Activated naive CD8-positive, alpha-beta T cell (primary cell): ENCODE data around the gene AKAP13.
"Not testable (repeated sequence)": the region's sequence is repeated elsewhere in the genome, so short reads cannot be mapped to it uniquely, and the experiment has no call there.

ENCODE experiments used
- H3K27ac Mint-ChIP-seq: one replicate; pipeline ENCODE4 v1.8.0; 2021; ENCODE audit warnings: mixed read lengths
- H3K27me3 Mint-ChIP-seq: one replicate; pipeline ENCODE4 v1.8.0; 2021; ENCODE audit warnings: mixed read lengths
- H3K36me3 Mint-ChIP-seq: one replicate; pipeline ENCODE4 v1.8.0; 2021; ENCODE audit warnings: mixed read lengths
- H3K4me1 Mint-ChIP-seq: one replicate; pipeline ENCODE4 v1.8.0; 2021; ENCODE audit warnings: low read depth, mixed read lengths
- H3K4me3 Mint-ChIP-seq: one replicate; pipeline ENCODE4 v1.8.0; 2021; ENCODE audit warnings: mild to moderate bottlenecking, mixed read lengths
- H3K9me3 Mint-ChIP-seq: one replicate; pipeline ENCODE4 v1.8.0; 2021; ENCODE audit warnings: low read depth, mixed read lengths

The AKAP13 gene

GRCh38 chr15:85344241-85344640 is 36.2 kb upstream of the AKAP13 start:
- H3K36me3 Mint-ChIP-seq, H3K9me3 Mint-ChIP-seq, H3K4me3 Mint-ChIP-seq, H3K27me3 Mint-ChIP-seq, H3K27ac Mint-ChIP-seq: not testable (repeated sequence)
- H3K4me1 Mint-ChIP-seq: peaks cover 14% of the 10 kb centered on the region

DNA sequence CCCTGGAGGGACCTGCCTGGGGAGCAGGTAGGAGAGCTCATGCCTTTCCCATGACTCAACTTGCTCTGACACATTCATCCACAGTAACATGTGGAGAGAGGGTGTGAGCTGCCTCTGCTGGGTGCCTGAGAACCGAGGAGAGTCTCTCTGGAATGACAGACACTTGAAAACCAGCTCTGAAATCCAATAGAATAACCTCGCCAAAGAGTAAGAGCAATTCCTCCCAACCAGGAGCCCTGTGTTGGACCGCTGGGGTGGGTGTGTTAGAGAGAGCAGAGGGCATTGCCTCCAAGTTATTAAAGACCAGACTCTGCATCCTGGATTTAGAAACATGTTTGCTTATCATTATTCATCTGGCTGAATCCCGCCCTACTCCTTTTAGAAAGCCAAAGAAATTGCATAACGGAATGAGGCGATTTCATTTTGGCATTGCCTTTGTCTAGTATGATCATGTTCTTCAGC is 35.7 kb upstream of the AKAP13 start:
- not testable (repeated sequence) for H3K4me3 Mint-ChIP-seq, H3K27me3 Mint-ChIP-seq, H3K36me3 Mint-ChIP-seq, H3K9me3 Mint-ChIP-seq, H3K27ac Mint-ChIP-seq
- H3K4me1 Mint-ChIP-seq: peaks cover 14% of the 10 kb centered on the region

GRCh38 chr15:85345196-85345918 is 35.0 kb upstream of the AKAP13 start:
- not testable (repeated sequence) for H3K27me3 Mint-ChIP-seq, H3K36me3 Mint-ChIP-seq, H3K9me3 Mint-ChIP-seq, H3K27ac Mint-ChIP-seq, H3K4me3 Mint-ChIP-seq
- H3K4me1 Mint-ChIP-seq: peaks cover 14% of the 10 kb centered on the region

- not testable (repeated sequence) for H3K27ac Mint-ChIP-seq, H3K27me3 Mint-ChIP-seq, H3K4me3 Mint-ChIP-seq, H3K36me3 Mint-ChIP-seq, H3K9me3 Mint-ChIP-seq
- H3K4me1 Mint-ChIP-seq: peaks cover 14% of the 10 kb centered on the region
Observed at GRCh38 chr15:85346462-85347084, 33.8 kb upstream of the AKAP13 start.

DNA sequence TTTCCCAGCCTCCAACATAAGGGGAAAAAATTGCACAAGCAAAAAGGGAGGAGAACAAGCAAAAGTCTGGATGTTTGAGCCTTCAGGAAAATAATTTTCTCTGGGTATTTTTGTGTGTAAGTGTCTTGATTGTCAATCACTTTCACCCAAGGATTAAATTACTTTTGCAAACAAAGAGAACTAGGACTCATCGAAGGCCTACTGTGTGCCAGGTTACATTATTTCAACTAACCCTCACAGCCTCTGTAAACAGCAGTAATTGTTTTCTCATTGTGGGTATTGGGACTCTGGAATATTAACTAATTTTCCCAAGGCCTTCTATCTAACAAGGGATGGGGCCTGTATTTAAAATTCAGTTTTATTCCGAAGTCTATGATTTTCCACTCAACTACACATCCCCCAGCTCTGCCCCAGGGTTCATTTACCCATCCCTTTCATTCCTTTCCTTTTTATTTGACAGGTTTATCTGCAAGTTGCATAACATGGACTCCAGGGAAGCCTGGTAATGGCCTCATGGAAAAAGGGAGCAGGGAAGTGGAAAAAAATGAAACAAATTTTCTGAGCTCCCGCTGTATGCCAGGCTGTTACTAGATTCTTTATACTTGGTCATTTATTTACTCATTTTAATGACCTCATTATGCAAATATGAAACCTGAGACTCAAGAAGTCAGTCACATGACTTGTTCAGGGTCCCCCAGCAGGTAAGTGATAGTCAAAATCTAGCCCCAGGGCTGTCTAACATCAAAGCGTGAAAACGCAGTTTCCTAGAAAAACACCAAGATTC is 32.9 kb upstream of the AKAP13 start:
- H3K36me3 Mint-ChIP-seq, H3K4me3 Mint-ChIP-seq, H3K27me3 Mint-ChIP-seq, H3K9me3 Mint-ChIP-seq, H3K27ac Mint-ChIP-seq: not testable (repeated sequence)
- H3K4me1 Mint-ChIP-seq: peaks cover 14% of the 10 kb centered on the region

GRCh38 chr15:85348048-85348766 is 32.2 kb upstream of the AKAP13 start:
- H3K36me3 Mint-ChIP-seq, H3K9me3 Mint-ChIP-seq, H3K4me3 Mint-ChIP-seq, H3K27me3 Mint-ChIP-seq, H3K27ac Mint-ChIP-seq: not testable (repeated sequence)
- H3K4me1 Mint-ChIP-seq: peaks cover 14% of the 10 kb centered on the region

GRCh38 chr15:85349062-85349461 is 31.3 kb upstream of the AKAP13 start:
- peaks cover 14% of the 10 kb centered on the region for H3K4me1 Mint-ChIP-seq
- H3K27ac Mint-ChIP-seq, H3K27me3 Mint-ChIP-seq, H3K4me3 Mint-ChIP-seq, H3K36me3 Mint-ChIP-seq, H3K9me3 Mint-ChIP-seq: not testable (repeated sequence)

GRCh38 chr15:85350395-85350794 is 30.0 kb upstream of the AKAP13 start:
- Mint-ChIP-seq H3K9me3 (no peaks in the 10 kb centered on the region), H3K27ac (no peak overlapping the region), H3K27me3 (no peaks in the 10 kb centered on the region), H3K4me1 (peaks cover 14% of the 10 kb centered on the region), H3K4me3 (no peak overlapping the region), H3K36me3 (no peaks in the 10 kb centered on the region)

DNA sequence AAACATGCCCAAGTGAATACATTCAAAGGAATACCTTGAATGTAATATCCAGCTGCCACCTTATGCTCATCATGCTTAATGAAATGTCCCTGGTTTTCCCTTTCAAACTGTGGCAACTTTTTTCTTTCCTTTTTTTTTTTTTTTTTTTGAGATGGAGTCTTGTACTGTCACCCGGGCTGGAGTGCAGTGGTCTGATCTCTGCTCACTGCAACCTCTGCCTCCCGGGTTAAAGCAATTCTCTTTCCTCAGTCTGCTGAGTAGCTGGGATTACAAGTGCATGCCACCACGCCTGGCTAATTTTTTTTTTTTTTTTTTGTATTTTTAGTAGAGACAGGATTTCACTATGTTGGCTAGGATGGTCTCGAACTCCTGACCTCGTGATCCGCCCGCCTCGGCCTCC is 28.9 kb upstream of the AKAP13 start:
- not testable (repeated sequence) for H3K36me3 Mint-ChIP-seq, H3K4me3 Mint-ChIP-seq, H3K27me3 Mint-ChIP-seq

DNA sequence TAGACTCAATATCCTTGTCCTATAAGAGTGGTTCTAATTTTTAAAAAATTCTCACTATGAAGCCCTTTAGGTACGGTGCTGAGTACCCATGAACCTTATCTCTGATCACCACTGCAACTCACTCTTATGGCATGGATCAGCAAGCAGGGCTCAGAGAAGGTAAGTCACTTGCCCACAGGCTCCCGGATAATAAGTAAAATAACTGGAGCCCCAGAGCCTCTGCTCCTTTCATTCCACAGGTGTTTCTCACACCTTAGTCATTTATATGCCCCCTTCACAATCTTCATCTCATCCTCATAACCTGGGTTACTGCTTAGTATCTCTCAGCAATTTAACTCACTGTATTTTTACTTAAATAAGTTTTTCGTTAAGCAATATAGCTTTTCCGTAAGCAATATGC is 28.4 kb upstream of the AKAP13 start:
- no peaks in the 10 kb centered on the region for H3K27me3 Mint-ChIP-seq
- no peaks in the 10 kb centered on the region for H3K36me3 Mint-ChIP-seq
- no peak overlapping the region for H3K4me3 Mint-ChIP-seq
- no peak overlapping the region for H3K27ac Mint-ChIP-seq
- H3K4me1 Mint-ChIP-seq: peaks cover 13% of the 10 kb centered on the region
- no peaks in the 10 kb centered on the region for H3K9me3 Mint-ChIP-seq

More for the DNA sequence above, 28.9 kb upstream of the AKAP13 start:
- peaks cover 13% of the 10 kb centered on the region for H3K4me1 Mint-ChIP-seq
- H3K27ac Mint-ChIP-seq, H3K9me3 Mint-ChIP-seq: not testable (repeated sequence)

DNA sequence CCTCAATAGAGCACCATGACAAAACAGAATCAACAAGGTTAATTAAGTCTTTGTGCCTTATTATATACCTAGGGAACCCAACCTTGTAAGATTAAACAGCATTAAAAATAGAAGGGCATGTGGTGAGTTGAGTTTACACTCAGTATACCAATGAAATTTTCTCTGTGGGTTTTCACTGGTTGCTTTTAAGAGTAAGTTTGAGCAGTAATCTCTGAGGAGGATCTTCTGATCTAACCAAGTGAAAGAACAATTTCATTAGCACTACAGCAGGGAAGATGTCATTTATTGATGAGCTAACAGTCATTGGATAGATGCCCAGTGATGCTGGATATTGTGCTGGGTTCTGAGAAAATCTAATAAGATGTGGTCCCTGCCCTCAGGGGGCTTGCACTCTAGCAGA is 26.9 kb upstream of the AKAP13 start:
- Mint-ChIP-seq H3K27ac (no peak overlapping the region), H3K4me3 (no peak overlapping the region), H3K4me1 (peaks cover 16% of the 10 kb centered on the region), H3K27me3 (no peaks in the 10 kb centered on the region), H3K9me3 (no peaks in the 10 kb centered on the region), H3K36me3 (no peaks in the 10 kb centered on the region)

DNA sequence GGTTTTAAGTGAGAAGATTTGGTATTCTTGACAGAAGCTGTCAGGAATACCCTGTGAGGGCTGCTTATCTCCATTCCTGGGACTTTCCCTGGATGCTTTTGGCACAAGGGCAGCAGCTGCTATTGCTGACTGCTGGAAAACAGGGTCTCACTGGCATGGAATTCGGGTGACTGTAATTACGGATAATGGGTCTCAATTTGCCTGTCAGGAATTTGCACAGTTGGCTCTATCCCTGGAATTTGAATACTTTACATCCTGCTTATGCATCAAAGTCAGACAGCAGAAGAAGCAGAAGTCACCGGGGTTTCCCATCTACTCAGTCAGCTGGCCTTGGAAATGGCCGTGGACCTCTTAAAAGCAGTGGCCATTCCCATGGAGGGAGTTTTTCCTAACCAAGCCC is 25.9 kb upstream of the AKAP13 start:
- no peak overlapping the region for H3K27ac Mint-ChIP-seq
- H3K9me3 Mint-ChIP-seq: no peaks in the 10 kb centered on the region
- H3K4me1 Mint-ChIP-seq: peaks cover 12% of the 10 kb centered on the region
- H3K4me3 Mint-ChIP-seq: no peak overlapping the region
- no peaks in the 10 kb centered on the region for H3K36me3 Mint-ChIP-seq
- H3K27me3 Mint-ChIP-seq: no peaks in the 10 kb centered on the region

DNA sequence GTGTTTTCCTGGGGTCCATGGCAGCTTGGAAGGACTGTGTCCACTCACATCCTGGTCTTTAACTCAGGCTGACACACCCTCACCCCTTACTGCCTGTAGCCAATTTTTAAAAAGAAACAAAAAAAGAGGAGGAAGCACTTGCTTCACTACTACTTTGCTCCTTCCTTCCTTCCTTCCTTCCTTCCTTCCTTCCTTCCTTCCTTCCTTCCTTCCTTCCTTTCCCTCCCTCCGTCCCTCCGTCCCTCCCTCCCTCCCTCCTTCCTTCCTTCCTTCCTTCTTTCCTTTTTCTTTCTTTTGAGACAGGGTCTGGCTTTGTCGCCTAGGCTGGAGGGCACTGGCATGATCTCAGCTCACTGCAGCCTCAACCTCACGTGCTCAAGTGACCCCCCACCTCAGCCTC is 25.5 kb upstream of the AKAP13 start:
- Mint-ChIP-seq H3K4me3 (no peak overlapping the region), H3K27me3 (no peaks in the 10 kb centered on the region), H3K27ac (no peak overlapping the region), H3K4me1 (peaks cover 12% of the 10 kb centered on the region), H3K9me3 (no peaks in the 10 kb centered on the region), H3K36me3 (no peaks in the 10 kb centered on the region)

- no peaks in the 10 kb centered on the region for H3K27me3 Mint-ChIP-seq
Observed at GRCh38 chr15:85356276-85356675, 24.1 kb upstream of the AKAP13 start.

DNA sequence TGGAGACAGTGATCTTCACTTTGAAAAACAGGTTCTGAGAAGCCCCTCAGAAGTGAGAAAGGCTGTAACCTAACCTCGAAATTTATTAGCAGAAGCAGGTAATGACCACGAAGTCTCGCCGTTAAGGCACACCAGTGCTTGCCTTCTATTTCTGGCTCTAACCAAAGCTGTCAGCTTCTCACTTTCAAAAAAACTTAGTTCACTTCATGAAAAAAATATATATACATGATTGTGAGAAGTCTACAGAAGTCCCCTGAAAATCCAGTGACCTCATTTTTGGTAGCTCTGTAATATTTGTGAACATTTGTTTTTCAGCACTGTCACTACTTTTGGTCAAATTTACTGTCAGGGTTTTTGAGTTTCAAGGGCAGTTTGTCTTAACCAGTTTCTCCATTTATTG is 19.1 kb upstream of the AKAP13 start:
- Mint-ChIP-seq H3K27ac (no peak overlapping the region), H3K4me3 (no peak overlapping the region), H3K36me3 (no peaks in the 10 kb centered on the region), H3K9me3 (no peaks in the 10 kb centered on the region), H3K27me3 (no peaks in the 10 kb centered on the region), H3K4me1 (peaks cover 15% of the 10 kb centered on the region)

More at GRCh38 chr15:85356276-85356675, 24.1 kb upstream of the AKAP13 start:
- Mint-ChIP-seq H3K4me1 (peaks cover 12% of the 10 kb centered on the region), H3K27ac (no peak overlapping the region), H3K4me3 (no peak overlapping the region), H3K36me3 (no peaks in the 10 kb centered on the region), H3K9me3 (no peaks in the 10 kb centered on the region)
